IPS DF 6.9 (cell line): ENCODE measurements around the gene TVP23C.

Source experiments
- DNase-seq: peaks from one replicate; pipeline ENCODE4 v3.0.0-alpha.2; 2013; ENCODE audit warnings: low read depth, low spot score
- H3K27ac ChIP-seq: one replicate; pipeline ENCODE4 v1.5.1; 2013; ENCODE audit warnings: low read length, control low read depth
- H3K27me3 ChIP-seq: 2 replicates; pipeline ENCODE4 v1.6.1; 2013; ENCODE audit warnings: mild to moderate bottlenecking, low read length; ENCODE audit not compliant: control insufficient read depth, insufficient read depth
- H3K36me3 ChIP-seq: 2 replicates; pipeline ENCODE4 v1.6.1; 2013; ENCODE audit warnings: low read length; ENCODE audit not compliant: control insufficient read depth, insufficient read depth
- H3K4me1 ChIP-seq: 2 replicates; pipeline ENCODE4 v1.6.1; 2013; ENCODE audit warnings: low read length; ENCODE audit not compliant: control insufficient read depth, insufficient read depth
- H3K4me3 ChIP-seq: 2 replicates; pipeline ENCODE4 v1.5.1; 2013; ENCODE audit warnings: mild to moderate bottlenecking, low read length
- H3K9me3 ChIP-seq: 2 replicates; pipeline ENCODE4 v1.6.1; 2013; ENCODE audit warnings: low read length, inconsistent platforms; ENCODE audit not compliant: control insufficient read depth, insufficient read depth
- WGBS: extraction: QIAGEN DNeasy Blood & Tissue Kit; methylation state at CpG from one replicate; pipeline ENCODE4 v1.1.7; 2013; ENCODE audit warnings: mixed read lengths, missing lambda C conversion rate; ENCODE audit not compliant: insufficient read length, insufficient coverage; 5-methylcytosine and 5-hydroxymethylcytosine counted together

Gene TVP23C

DNA sequence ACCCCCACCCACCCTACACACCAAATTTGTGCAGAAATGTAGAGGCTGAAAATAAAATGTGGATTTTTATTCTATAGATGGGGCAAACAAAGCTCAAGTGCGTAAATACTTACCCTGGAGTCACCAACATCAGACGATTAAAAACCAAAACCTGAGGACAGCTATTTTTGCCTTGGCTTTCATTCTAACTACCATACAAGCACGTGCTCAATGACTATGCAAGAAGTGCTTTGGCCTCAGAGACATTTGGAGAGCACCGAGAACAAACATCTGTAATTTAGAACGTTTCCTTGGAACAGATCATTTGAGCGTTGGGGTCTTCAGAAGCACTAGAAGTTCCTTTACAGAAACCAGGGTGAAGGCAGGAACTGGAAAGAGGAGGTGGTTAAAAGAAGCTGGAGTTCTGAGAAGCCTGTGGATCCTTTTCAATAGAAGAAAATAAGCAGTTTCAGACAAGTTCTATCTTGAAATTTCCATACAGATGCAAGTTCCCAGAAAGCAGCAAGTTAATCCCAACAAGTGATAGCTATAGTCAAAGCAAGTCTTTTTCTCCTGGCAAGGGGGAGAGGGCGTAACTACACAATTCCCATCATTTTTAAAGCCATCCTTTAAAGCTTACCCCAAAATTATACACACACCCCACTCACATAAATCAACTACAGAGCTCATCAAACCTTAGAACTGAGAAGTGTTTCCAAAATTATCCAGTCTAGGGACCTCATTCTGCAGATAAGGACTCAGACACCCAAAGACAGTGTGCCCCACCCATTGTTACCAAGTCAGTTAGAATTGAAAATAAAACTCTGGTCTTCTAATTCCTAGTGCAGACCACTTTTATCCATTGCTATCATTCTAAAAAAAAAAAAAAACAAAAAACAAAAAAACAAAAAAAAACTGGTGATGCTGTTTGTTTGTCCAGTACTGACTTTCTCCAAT, 66.3 kb downstream of the TVP23C start:
- Histone ChIP-seq H3K9me3 (no peaks in the 10 kb centered on the region), H3K4me3 (no peak overlapping the region), H3K27me3 (no peaks in the 10 kb centered on the region), H3K4me1 (no peaks in the 10 kb centered on the region; the same call in 1 of the 2 replicates), H3K36me3 (no peaks in the 10 kb centered on the region; the same call in 1 of the 2 replicates), H3K27ac (no peak overlapping the region)
- no peak for DNase-seq
- WGBS: no CpG with 5 or more reads among the region's 7 CpGs

- Histone ChIP-seq H3K4me1 (no peaks in the 10 kb centered on the region; the same call in 1 of the 2 replicates), H3K4me3 (no peak overlapping the region), H3K27me3 (no peaks in the 10 kb centered on the region), H3K27ac (no peak overlapping the region), H3K9me3 (no peaks in the 10 kb centered on the region), H3K36me3 (no peaks in the 10 kb centered on the region; the same call in 1 of the 2 replicates)
- no peak for DNase-seq
These were observed 68.5 kb downstream of the TVP23C start for GRCh38 chr17:15494821-15495220.

DNA sequence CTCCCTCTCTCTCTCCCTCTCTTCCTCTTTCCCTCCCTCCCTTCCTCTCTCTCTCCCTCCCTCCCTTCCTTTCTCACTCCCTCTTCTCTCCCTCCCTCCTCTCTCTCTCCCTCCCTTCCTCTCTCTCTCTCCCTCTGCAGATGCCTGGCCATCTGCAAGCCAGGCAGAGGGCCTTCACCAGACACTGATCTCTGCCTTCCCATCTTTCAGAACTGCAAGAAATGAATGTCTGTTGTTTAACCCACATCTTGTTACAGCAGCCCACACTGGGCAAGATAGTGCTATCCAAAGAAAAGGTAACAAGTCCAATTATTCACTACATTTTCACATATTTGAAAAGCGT, 69.6 kb downstream of the TVP23C start:
- Histone ChIP-seq H3K27me3 (no peaks in the 10 kb centered on the region), H3K4me1 (no peaks in the 10 kb centered on the region; the same call in 1 of the 2 replicates), H3K4me3 (no peak overlapping the region), H3K9me3 (no peaks in the 10 kb centered on the region), H3K27ac (no peak overlapping the region), H3K36me3 (no peaks in the 10 kb centered on the region; the same call in 1 of the 2 replicates)
- no peak for DNase-seq
- WGBS: no CpG with 5 or more reads among the region's 1 CpG

- no peaks in the 10 kb centered on the region for H3K9me3 ChIP-seq
- no CpG with 5 or more reads among the region's 8 CpGs for WGBS
- no peak for DNase-seq
- no peaks in the 10 kb centered on the region for H3K27me3 ChIP-seq
- no peaks in the 10 kb centered on the region; the same call in 1 of the 2 replicates for H3K36me3 ChIP-seq
- H3K4me3 ChIP-seq: no peak overlapping the region
- H3K4me1 ChIP-seq: no peaks in the 10 kb centered on the region; the same call in 1 of the 2 replicates
- no peak overlapping the region for H3K27ac ChIP-seq
These were observed 70.2 kb downstream of the TVP23C start for GRCh38 chr17:15492791-15493692.

GRCh38 chr17:15492186-15492585, 71.1 kb downstream of the TVP23C start:
- Histone ChIP-seq H3K9me3 (no peaks in the 10 kb centered on the region), H3K27me3 (no peaks in the 10 kb centered on the region), H3K4me1 (no peaks in the 10 kb centered on the region; the same call in 1 of the 2 replicates), H3K27ac (no peak overlapping the region), H3K36me3 (no peaks in the 10 kb centered on the region; the same call in 1 of the 2 replicates), H3K4me3 (no peak overlapping the region)
- DNase-seq: no peak
- WGBS: no CpG with 5 or more reads among the region's 4 CpGs

- no peaks in the 10 kb centered on the region; the same call in 1 of the 2 replicates for H3K4me1 ChIP-seq
- no peaks in the 10 kb centered on the region for H3K27me3 ChIP-seq
- no peak overlapping the region for H3K27ac ChIP-seq
- no CpG with 5 or more reads among the region's 11 CpGs for WGBS
- H3K4me3 ChIP-seq: no peak overlapping the region
- peak; percentile 54 for DNase-seq
- no peaks in the 10 kb centered on the region for H3K9me3 ChIP-seq
- no peaks in the 10 kb centered on the region for H3K36me3 ChIP-seq
These were observed 72.5 kb downstream of the TVP23C start for GRCh38 chr17:15490634-15491261.

DNA sequence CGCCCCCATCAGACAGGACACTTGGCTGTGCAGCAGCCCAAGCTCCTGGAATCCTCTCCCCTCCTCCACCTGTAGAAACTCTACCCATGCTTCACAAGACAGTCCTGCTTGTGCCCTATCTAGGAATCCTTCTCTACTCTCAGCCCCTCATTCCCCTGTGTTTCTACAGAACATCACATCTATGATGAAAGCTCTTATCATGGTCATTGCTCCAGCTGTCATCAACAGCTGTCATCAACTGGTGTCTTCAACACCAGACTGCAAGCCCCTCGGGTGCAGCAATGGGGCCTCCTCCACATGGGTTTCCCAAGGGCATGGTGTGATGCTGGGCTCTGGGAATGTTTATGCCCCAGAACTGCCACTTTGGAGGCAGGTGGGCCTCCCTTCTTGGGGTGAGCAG, 74.7 kb downstream of the TVP23C start:
- DNase-seq: no peak
- Histone ChIP-seq H3K27ac (no peak overlapping the region), H3K36me3 (no peaks in the 10 kb centered on the region), H3K9me3 (no peaks in the 10 kb centered on the region), H3K4me3 (no peak overlapping the region), H3K4me1 (peaks cover 2% of the 10 kb centered on the region; the same call in 1 of the 2 replicates), H3K27me3 (no peaks in the 10 kb centered on the region)
- WGBS: no CpG with 5 or more reads among the region's 2 CpGs

- Histone ChIP-seq H3K4me1 (peaks cover 2% of the 10 kb centered on the region; the same call in 1 of the 2 replicates), H3K9me3 (no peaks in the 10 kb centered on the region), H3K27me3 (no peaks in the 10 kb centered on the region), H3K36me3 (peaks cover 3% of the 10 kb centered on the region; the same call in 1 of the 2 replicates), H3K4me3 (no peak overlapping the region), H3K27ac (no peak overlapping the region)
- WGBS: no CpG with 5 or more reads among the region's 4 CpGs
- DNase-seq: no peak
These were observed 78.2 kb downstream of the TVP23C start for GRCh38 chr17:15485045-15485444.

- Histone ChIP-seq H3K36me3 (peaks cover 3% of the 10 kb centered on the region; the same call in 1 of the 2 replicates), H3K9me3 (no peaks in the 10 kb centered on the region), H3K27ac (no peak overlapping the region), H3K4me3 (no peak overlapping the region), H3K4me1 (peaks cover 2% of the 10 kb centered on the region; the same call in 1 of the 2 replicates), H3K27me3 (no peaks in the 10 kb centered on the region)
- WGBS: no CpG with 5 or more reads among the region's 4 CpGs
- DNase-seq: no peak
These were observed 79.9 kb downstream of the TVP23C start for GRCh38 chr17:15483431-15483830.

DNA sequence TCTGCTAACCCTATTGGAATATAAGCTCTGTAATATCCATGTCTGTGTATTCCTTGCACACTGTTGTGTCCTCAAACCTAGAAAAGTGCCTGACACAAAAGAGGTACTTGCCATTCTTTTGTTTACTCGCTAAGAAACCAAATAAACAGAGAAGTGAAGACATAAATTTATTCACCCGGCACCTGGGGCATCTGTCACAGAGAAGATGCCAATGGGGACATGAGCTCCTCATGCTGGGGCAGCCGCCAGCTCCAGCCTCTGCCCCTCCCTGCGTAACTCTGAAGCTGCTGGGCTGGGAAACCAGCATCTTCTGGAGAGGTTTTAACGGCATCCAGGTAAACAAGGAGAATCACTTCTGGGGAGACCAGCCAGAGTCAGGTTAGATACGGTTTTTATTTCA, 80.8 kb downstream of the TVP23C start:
- WGBS: no CpG with 5 or more reads among the region's 6 CpGs
- H3K27ac ChIP-seq: no peak overlapping the region
- no peaks in the 10 kb centered on the region for H3K9me3 ChIP-seq
- no peak for DNase-seq
- H3K36me3 ChIP-seq: peaks cover 3% of the 10 kb centered on the region; the same call in 1 of the 2 replicates
- no peak overlapping the region for H3K4me3 ChIP-seq
- peaks cover 2% of the 10 kb centered on the region; the same call in 1 of the 2 replicates for H3K4me1 ChIP-seq
- no peaks in the 10 kb centered on the region for H3K27me3 ChIP-seq
